OCI-LY7 (cell line): ENCODE measurements around the gene SUGP2. TPM values are rescaled to one million over a fixed set of nuclear protein-coding genes. Genes with fewer than 3 reads are reported as not detected.

ENCODE experiments used
- BruUV-seq: library from RNA; stranded (reverse); fragments of 400-500 nt; replicated peaks from 2 replicates; lab custom pipeline; 2021; lab: Mats Ljungman, UMichigan
- CTCF ChIA-PET: fragments of 300-600 bp; sonication (Branson Sonifier 250); formaldehyde crosslinking; loops from one replicate; lab custom pipeline; 2022; ENCODE audit warnings: antibody characterized with exemption; ENCODE audit not compliant: unreplicated experiment; lab: Charles Lee
- POLR2A ChIA-PET: fragments of 300-600 bp; sonication (Branson Sonifier 250); formaldehyde crosslinking; loops from one replicate; lab custom pipeline; 2022; ENCODE audit warnings: antibody characterized with exemption; lab: Charles Lee
- DNase-seq: peaks from one replicate; pipeline ENCODE4 v3.0.0-alpha.2; 2015; ENCODE audit warnings: low spot score
- H2AFZ ChIP-seq: fragments of 200-600 bp; sonication (generic), shearing (Covaris generic); 2 replicates; pipeline ENCODE4 v1.6.1; 2014; ENCODE audit warnings: mild to moderate bottlenecking, antibody characterized with exemption, low read length, moderate library complexity
- H3K27ac ChIP-seq: fragments of 200-600 bp; sonication (generic); 2 replicates; pipeline ENCODE4 v1.5.1; 2014; ENCODE audit warnings: mixed run types, low read depth, mild to moderate bottlenecking, moderate library complexity, low read length, inconsistent platforms; ENCODE audit not compliant: poor library complexity, severe bottlenecking
- H3K36me3 ChIP-seq: fragments of 200-600 bp; sonication (generic); 2 replicates; pipeline ENCODE4 v1.6.1; 2014; ENCODE audit warnings: mild to moderate bottlenecking, antibody characterized with exemption, low read length, moderate library complexity, mixed read lengths; ENCODE audit not compliant: insufficient read depth
- H3K4me1 ChIP-seq: fragments of 200-600 bp; sonication (generic); 2 replicates; pipeline ENCODE4 v1.5.1; 2014; ENCODE audit warnings: mild to moderate bottlenecking, low read length; ENCODE audit not compliant: insufficient read depth, poor library complexity, severe bottlenecking
- H3K4me2 ChIP-seq: fragments of 200-600 bp; sonication (generic); 2 replicates; pipeline ENCODE4 v1.6.1; 2014; ENCODE audit warnings: mild to moderate bottlenecking, low read length
- H3K4me3 ChIP-seq: fragments of 200-600 bp; sonication (generic); 2 replicates; pipeline ENCODE4 v1.5.1; 2014; ENCODE audit warnings: mild to moderate bottlenecking, low read depth, low read length; ENCODE audit not compliant: poor library complexity, severe bottlenecking
- H3K79me2 ChIP-seq: fragments of 200-600 bp; sonication (generic); 2 replicates; pipeline ENCODE4 v1.6.1; 2016; ENCODE audit warnings: low read depth, mild to moderate bottlenecking, low read length, moderate library complexity, mixed read lengths; ENCODE audit not compliant: insufficient read depth
- H3K9me2 ChIP-seq: fragments of 200-600 bp; sonication (generic); 2 replicates; pipeline ENCODE4 v1.6.1; 2016; ENCODE audit warnings: mild to moderate bottlenecking, low read length, mixed read lengths; ENCODE audit not compliant: insufficient read depth
- H3K9me3 ChIP-seq: fragments of 200-600 bp; sonication (generic); 2 replicates; pipeline ENCODE4 v1.6.1; 2014; ENCODE audit warnings: mild to moderate bottlenecking, mixed run types, low read length, mixed read lengths
- H4K20me1 ChIP-seq: fragments of 200-600 bp; sonication (generic); 2 replicates; pipeline ENCODE4 v1.6.1; 2014; ENCODE audit warnings: mild to moderate bottlenecking, antibody characterized with exemption, low read length, moderate library complexity, mixed read lengths; ENCODE audit not compliant: insufficient read depth
- CTCF ChIP-seq: fragments of 200-600 bp; sonication (generic); conservative IDR thresholded peaks from 2 replicates; pipeline ENCODE4 v1.5.1; 2014; ENCODE audit warnings: mild to moderate bottlenecking, antibody characterized with exemption, low read length, moderate library complexity, mixed read lengths
- EZH2phosphoT487 ChIP-seq: fragments of 200-600 bp; sonication (generic); IDR thresholded peaks from 2 replicates; pipeline ENCODE4 v1.6.1; 2018; ENCODE audit warnings: low read depth, borderline replicate concordance, mild to moderate bottlenecking, mixed run types, antibody characterized with exemption, low read length, moderate library complexity, mixed read lengths
- intact Hi-C: fragments of 100-400 bp; cut with micrococcal nuclease; formaldehyde crosslinking; loops from one replicate; pipeline ENCODE4 v1.10.0; 2022; ENCODE audit not compliant: unreplicated experiment
- total RNA-seq, 2 experiments: library from RNA; depleted of rRNA in 1 of 2; stranded (reverse); fragments of >200 nt in 1 of 2; shearing (Covaris generic) in 1 of 2; gene quantifications; 2 replicates each; pipeline ENCODE4 v1.2.3, GENCODE V29; 2014 to 2022

Gene SUGP2
- total RNA-seq, 2 experiments from 2014 or later = 111 to 229 TPM

DNA sequence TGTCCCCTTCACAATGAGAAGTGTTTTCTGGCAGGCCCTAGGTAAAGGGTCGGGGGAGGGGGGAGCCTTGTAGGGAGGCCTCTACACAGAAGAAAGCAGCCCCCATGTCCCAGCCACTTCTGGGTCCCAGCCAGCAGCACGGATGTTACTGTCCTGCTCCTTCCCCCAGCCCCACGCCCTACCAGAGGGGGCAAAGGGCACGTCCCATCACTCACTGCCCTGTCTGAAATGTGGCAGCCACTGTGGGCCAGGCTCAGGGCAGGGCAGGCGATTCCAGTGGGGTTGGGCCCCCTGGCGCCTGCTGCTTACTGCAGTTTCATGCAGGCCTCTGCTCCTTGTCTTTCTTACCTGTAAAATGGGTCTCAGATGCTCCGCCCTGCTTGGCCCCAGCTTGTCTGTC lies 24.4 kb upstream of the SUGP2 start:
- no peak for DNase-seq
- no peaks in the 10 kb centered on the region for H3K79me2 ChIP-seq
- H3K4me1 ChIP-seq = peaks cover 3% of the 10 kb centered on the region
- ChIA-PET POLR2A (interaction anchor here (0.6 kb wide), 1 partner anchor 70 kb away, joined by 3 read pairs; no protein-coding TSS in a partner anchor), CTCF (no interaction called here)
- TF ChIP-seq EZH2phosphoT487 (no peak), CTCF (no peak)
- H2AFZ ChIP-seq = no peak overlapping the region
- H3K4me2 ChIP-seq = no peak overlapping the region
- no peaks in the 10 kb centered on the region for H3K9me3 ChIP-seq
- no peaks in the 10 kb centered on the region for H4K20me1 ChIP-seq
- intact Hi-C loops = no loop called here
- no TSS peak for BruUV-seq
- no peak overlapping the region for H3K27ac ChIP-seq
- no peaks in the 10 kb centered on the region for H3K9me2 ChIP-seq
- H3K36me3 ChIP-seq = peaks cover 79% of the 10 kb centered on the region
- H3K4me3 ChIP-seq = no peak overlapping the region

DNA sequence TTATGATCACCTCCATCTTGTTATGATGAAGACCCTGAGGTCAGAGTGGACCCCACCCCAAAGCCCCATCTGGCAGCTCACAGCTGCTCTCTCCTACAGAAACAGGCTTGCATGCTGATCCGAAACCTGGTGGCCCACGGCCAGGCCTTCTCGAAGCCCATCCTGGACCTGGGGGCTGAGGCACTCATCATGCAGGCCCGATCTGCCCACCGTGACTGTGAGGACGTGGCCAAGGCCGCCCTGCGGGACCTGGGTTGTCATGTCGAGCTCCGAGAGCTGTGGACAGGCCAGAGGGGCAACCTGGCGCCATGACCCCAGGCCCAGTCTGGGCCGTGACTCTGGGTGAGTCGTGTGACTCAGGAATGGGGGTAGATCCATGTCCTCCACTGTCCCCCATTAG lies 24.0 kb upstream of the SUGP2 start:
- H2AFZ ChIP-seq = no peak overlapping the region
- no peaks in the 10 kb centered on the region for H3K9me2 ChIP-seq
- BruUV-seq = no TSS peak
- H3K4me2 ChIP-seq = no peak overlapping the region
- DNase-seq = no peak
- H3K4me3 ChIP-seq = no peak overlapping the region
- no peak overlapping the region for H3K27ac ChIP-seq
- no peak for TF ChIP-seq EZH2phosphoT487
- no peak for TF ChIP-seq CTCF
- no peaks in the 10 kb centered on the region for H4K20me1 ChIP-seq
- ChIA-PET POLR2A (interaction anchor here (0.6 kb wide), 1 partner anchor 70 kb away, joined by 3 read pairs; no protein-coding TSS in a partner anchor), CTCF (no interaction called here)
- intact Hi-C loops = no loop called here
- H3K36me3 ChIP-seq = peaks cover 80% of the 10 kb centered on the region
- no peaks in the 10 kb centered on the region for H3K9me3 ChIP-seq
- H3K79me2 ChIP-seq = no peaks in the 10 kb centered on the region
- H3K4me1 ChIP-seq = no peaks in the 10 kb centered on the region

- DNase-seq = no peak
- Histone ChIP-seq H3K27ac (no peak overlapping the region), H3K9me2 (no peaks in the 10 kb centered on the region), H3K4me1 (no peaks in the 10 kb centered on the region), H3K36me3 (peaks cover 80% of the 10 kb centered on the region), H4K20me1 (no peaks in the 10 kb centered on the region), H2AFZ (no peak overlapping the region), H3K79me2 (no peaks in the 10 kb centered on the region), H3K9me3 (no peaks in the 10 kb centered on the region), H3K4me3 (no peak overlapping the region), H3K4me2 (no peak overlapping the region)
- ChIA-PET POLR2A (no interaction called here), CTCF (no interaction called here)
- no TSS peak for BruUV-seq
- intact Hi-C loops = no loop called here
- TF ChIP-seq EZH2phosphoT487 (no peak), CTCF (no peak)
Measured at GRCh38 chr19:19056636-19057275, 23.4 kb upstream of the SUGP2 start.
